NCI-H345 treated with DMSO at 0.1 percent for 48 hours (cell line): ENCODE data around the gene CXCR5.

Experiments
- DNase-seq: peaks from one replicate; lab custom pipeline; 2025; ENCODE audit not compliant: unreplicated experiment; lab: John Stamatoyannopoulos, UW

CXCR5 gene

GRCh38 chr11:118911880-118912741, 28.4 kb downstream of the CXCR5 start:
- no peak for DNase-seq

- no peak for DNase-seq
These were observed 29.2 kb downstream of the CXCR5 start for GRCh38 chr11:118912742-118913410.

GRCh38 chr11:118913411-118914125, 29.9 kb downstream of the CXCR5 start:
- DNase-seq = no peak

GRCh38 chr11:118914178-118914918, 30.7 kb downstream of the CXCR5 start:
- DNase-seq = no peak

- no peak for DNase-seq
These were observed 31.3 kb downstream of the CXCR5 start for GRCh38 chr11:118914987-118915386.

- DNase-seq = no peak
These were observed 31.7 kb downstream of the CXCR5 start for GRCh38 chr11:118915396-118915795.

GRCh38 chr11:118915941-118916841, 32.5 kb downstream of the CXCR5 start:
- no peak for DNase-seq

- DNase-seq = no peak
These were observed 33.2 kb downstream of the CXCR5 start for GRCh38 chr11:118916842-118917388.

- DNase-seq = no peak
These were observed 33.9 kb downstream of the CXCR5 start for GRCh38 chr11:118917481-118918127.

GRCh38 chr11:118918128-118918685, 34.5 kb downstream of the CXCR5 start:
- DNase-seq = no peak

GRCh38 chr11:118918686-118919280, 35.1 kb downstream of the CXCR5 start:
- DNase-seq = no peak

GRCh38 chr11:118921121-118921928, 37.6 kb downstream of the CXCR5 start:
- DNase-seq = no peak

- no peak for DNase-seq
These were observed 38.4 kb downstream of the CXCR5 start for GRCh38 chr11:118921929-118922744.

- DNase-seq = no peak
These were observed 39.3 kb downstream of the CXCR5 start for GRCh38 chr11:118922745-118923627.

GRCh38 chr11:118923721-118924587, 40.3 kb downstream of the CXCR5 start:
- no peak for DNase-seq
